ENCODE measurements around the gene OVCH2.

DNA sequence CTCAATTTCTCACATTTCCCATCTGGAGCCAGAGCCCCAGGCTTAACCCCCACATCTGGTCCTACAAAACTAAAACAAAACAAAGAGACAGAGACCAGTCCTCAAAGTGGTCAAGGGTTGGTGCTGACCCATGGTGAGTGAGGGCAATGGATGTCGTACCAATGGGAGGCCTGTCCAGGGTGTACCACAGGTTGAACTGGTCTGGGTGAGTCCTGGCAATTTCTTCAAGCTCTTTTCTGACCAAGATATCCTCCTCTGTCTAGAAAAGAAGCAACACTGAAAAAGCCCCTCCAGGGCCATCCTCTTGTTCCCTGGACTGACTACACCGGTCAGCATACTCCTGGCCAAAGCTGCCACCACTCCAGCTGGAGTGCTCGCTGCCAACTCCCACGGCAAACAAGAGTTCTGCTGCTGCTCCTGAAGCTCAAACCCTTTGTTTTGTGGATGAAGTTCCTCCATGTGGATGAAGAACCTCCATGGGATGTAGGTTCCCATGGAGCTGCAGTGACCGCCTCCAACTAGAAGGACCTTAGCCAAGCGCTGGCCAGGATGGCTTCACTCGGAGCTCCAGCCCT, 39.9 kb downstream of the OVCH2 start:
- TF ChIP-seq EP300 (IDR thresholded peaks at IDR 0.05) (no peak), CTCF (IDR thresholded peaks at IDR 0.05) (no peak), POLR2A (IDR thresholded peaks at IDR 0.05) (no peak), POLR2AphosphoS5 (IDR thresholded peaks at IDR 0.05) (no peak)
